Dedifferentiated amniotic fluid mesenchymal stem cell (primary cell): ENCODE data around the gene GALK2.
"Not testable (repeated sequence)": the region's sequence is repeated elsewhere in the genome, so short reads cannot be mapped to it uniquely, and the experiment has no call there.

Experiments used
- DNase-seq: peaks from one replicate; pipeline ENCODE4 v3.0.0-alpha.2; 2016; ENCODE audit errors: extremely low spot score

GALK2 gene

GRCh38 chr15:49164865-49165264 lies 5.2 kb upstream of the GALK2 start:
- no peak for DNase-seq

DNA sequence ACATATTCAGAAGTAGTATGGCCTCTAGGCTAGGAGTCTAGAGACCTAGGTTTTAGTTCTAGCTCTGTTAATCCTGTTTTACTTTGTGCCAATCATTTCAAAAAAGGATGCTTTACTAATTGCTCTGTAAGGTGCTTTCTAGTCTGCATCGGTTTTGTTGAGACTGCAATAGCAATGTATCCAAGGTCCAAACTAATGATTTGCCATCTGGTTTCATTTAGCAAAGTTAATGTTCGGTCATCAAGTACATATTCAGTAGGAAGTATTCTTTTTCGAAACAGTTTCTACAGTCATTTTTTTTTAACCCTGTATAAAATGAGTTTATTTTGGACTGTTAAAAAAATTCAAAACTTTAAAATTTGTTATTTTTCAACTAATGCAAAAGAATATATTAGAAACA lies 2.0 kb upstream of the GALK2 start:
- no peak for DNase-seq

GRCh38 chr15:49171790-49172189 lies 1.7 kb downstream of the GALK2 start:
- no peak for DNase-seq

DNA sequence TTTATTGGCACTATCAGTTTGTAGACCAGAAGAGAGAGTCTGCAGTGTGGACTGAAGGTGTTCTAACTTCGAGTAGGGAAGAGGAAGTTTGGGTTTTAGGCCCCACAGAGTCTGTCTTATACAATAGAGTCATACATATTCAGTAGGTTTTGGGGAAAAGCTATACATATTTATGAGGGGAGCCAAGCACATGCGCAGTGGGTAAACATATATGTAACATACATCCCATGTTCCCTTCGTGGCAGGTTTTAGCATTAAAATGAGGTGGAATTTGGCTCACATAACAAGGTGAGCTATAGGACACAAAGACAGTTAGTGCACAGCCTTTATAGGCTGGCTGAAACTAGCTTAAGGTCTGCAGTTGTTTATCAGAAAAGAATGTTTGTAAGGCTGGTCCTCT lies 4.9 kb downstream of the GALK2 start:
- DNase-seq = no peak

DNA sequence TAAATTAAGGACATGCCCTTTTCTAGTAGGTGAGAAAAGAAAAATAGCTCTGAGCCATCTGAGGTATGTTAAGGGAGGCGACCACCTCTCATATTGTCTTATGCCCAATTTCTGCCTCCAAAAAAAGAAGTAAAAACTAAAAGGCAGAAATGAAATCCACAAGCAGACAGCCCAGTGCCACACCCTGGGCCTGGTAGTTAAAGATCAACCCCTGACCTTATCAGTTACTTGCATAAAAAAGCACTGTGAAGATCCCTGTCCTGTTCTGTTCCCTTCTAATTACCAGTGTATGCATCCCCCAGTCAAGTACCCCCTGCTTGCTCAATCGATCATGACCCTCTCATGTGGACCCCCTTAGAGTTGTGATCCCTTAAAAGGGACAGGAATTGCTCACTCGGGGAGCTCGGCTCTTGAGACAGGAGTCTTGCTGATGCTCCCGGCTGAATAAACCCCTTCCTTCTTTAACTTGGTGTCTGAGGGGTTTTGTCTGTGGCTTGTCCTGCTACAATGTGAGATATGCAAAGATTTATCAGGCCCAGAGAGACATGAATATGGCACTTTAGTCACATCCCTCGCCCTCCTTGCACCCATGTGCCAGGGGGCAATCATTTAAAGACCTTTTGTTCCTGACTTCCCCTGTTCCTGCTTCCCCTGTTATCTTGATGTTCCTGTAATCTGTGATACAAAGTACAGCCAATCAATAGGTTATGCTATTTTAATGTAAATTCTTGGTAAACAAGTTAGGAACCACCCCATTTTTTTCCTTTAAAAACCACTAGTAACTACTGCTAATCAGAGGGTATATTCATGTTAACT lies 5.7 kb downstream of the GALK2 start:
- not testable (repeated sequence) for DNase-seq

GRCh38 chr15:49178497-49178896 lies 8.4 kb downstream of the GALK2 start:
- no peak for DNase-seq

- DNase-seq = no peak
Measured at GRCh38 chr15:49179433-49180190, 9.6 kb downstream of the GALK2 start.

DNA sequence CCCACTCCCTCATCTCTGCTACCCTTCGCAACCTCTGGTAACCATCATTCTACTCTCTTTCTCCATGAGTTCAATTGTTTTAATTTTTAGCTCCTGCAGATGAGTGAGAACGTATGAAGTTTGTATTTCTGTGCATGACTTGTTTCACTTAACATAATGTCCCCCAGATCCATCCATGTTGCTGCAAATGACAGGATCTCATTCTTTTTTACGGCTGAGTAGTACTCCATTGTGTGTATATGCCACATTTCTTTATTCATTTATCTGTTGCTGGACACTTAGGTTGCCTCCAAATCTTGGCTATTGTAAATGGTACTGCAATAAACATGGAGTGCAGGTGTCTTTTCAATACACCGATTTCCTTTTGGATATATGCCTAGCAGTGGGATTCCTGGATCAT lies 12.1 kb downstream of the GALK2 start:
- no peak for DNase-seq

DNA sequence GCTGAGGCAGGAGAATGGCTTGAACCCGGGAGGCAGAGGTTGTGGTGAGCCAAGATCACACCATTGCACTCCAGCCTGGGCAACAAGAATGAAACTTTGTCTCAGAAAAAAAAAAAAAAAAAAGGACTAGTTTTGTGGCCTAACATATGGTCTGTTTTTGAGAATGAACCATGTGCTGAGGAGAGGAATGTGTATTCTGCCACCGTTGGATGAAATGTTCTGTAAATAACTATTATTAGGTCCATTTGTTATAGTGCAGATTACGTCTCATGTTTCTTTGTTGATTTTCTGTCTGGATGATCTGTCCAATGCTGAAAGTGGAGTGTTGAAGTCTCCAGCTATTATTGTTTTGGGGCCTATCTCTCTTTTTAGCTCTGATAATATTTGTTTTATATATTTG lies 13.7 kb downstream of the GALK2 start:
- DNase-seq = not testable (repeated sequence)

GRCh38 chr15:49185473-49185872 lies 15.4 kb downstream of the GALK2 start:
- DNase-seq = no peak

- no peak for DNase-seq
Measured at GRCh38 chr15:49187549-49188245, 17.6 kb downstream of the GALK2 start.

- no peak for DNase-seq
Measured at GRCh38 chr15:49188933-49189332, 18.9 kb downstream of the GALK2 start.

DNA sequence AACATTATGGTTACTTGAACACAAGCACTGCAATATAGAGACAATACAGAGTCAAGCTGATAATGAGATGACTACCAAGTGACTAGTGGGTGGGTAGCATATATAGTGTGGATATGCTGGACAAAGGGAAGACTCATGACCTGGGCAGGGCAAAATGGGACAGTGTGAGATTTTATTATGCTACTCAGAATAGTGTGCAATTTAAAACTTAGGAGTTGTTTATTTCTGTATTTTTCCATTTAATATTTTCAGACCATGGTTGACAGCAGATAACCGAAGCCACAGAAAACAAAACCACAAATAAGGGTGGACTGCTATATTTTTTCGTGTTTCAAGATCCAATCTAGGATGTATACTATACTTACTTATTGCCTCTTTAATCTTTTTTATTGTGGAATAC lies 19.6 kb downstream of the GALK2 start:
- no peak for DNase-seq

GRCh38 chr15:49190586-49190985 lies 20.5 kb downstream of the GALK2 start:
- no peak for DNase-seq

GRCh38 chr15:49191892-49192291 lies 21.8 kb downstream of the GALK2 start:
- no peak for DNase-seq

DNA sequence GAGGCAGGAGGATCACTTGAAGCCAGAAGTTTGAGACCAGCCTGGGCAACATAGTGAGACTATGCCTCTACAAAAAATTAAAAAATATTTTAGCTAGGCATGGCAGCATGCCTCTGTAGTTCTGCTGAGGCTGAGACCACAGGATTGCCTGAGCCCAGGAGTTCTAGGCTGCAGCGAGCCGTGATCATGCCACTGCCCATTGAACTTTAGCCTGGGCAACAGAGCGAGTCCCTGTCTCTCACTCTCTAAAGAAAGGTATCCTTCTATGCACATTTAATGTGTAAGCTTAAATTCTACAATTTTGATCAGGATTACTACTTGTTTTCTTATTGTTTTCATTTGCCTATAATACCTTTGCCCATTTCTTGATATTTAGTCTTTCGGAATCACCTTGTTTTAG lies 26.8 kb downstream of the GALK2 start:
- DNase-seq = no peak

DNA sequence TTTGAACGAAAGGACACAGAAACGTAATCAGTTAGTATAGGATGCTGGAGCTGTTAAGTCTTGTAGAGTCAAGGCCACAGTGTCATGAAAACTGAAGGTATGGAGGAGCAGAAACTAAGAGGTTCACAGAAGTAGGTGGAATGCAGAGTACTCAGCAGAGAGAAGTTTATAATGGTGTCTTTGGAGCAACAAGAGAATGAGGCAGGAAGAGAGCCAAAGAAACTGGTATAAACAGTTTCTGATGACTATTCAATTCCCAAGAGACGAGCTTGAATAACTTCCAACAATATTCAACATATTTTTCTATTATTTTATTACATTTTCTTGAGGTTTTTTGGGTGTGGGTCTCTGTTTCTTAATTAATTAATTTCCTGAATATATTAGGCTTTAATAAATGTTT lies 29.6 kb downstream of the GALK2 start:
- no peak for DNase-seq

GRCh38 chr15:49200347-49200746 lies 30.3 kb downstream of the GALK2 start:
- DNase-seq = no peak

DNA sequence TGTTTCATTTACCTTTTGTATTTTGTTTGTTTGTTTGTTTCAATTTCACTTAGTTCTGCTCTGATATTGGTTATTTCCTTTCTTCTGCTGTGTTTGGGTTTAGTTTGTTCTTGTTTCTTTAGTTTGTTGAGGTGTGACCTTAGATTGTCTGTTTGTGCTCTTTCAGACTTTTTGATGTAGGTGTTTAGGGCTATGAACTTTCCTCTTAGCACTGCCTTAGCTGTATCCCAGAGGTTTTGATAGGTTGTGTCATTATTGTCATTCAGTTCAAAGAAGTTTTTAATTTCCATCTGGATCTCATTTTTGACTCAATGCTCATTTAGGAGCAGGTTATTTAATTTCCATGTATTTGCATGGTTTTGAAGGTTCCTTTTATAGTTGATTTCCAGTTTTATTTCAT lies 38.1 kb downstream of the GALK2 start:
- DNase-seq = not testable (repeated sequence)

GRCh38 chr15:49212897-49213296 lies 42.9 kb downstream of the GALK2 start:
- no peak for DNase-seq

DNA sequence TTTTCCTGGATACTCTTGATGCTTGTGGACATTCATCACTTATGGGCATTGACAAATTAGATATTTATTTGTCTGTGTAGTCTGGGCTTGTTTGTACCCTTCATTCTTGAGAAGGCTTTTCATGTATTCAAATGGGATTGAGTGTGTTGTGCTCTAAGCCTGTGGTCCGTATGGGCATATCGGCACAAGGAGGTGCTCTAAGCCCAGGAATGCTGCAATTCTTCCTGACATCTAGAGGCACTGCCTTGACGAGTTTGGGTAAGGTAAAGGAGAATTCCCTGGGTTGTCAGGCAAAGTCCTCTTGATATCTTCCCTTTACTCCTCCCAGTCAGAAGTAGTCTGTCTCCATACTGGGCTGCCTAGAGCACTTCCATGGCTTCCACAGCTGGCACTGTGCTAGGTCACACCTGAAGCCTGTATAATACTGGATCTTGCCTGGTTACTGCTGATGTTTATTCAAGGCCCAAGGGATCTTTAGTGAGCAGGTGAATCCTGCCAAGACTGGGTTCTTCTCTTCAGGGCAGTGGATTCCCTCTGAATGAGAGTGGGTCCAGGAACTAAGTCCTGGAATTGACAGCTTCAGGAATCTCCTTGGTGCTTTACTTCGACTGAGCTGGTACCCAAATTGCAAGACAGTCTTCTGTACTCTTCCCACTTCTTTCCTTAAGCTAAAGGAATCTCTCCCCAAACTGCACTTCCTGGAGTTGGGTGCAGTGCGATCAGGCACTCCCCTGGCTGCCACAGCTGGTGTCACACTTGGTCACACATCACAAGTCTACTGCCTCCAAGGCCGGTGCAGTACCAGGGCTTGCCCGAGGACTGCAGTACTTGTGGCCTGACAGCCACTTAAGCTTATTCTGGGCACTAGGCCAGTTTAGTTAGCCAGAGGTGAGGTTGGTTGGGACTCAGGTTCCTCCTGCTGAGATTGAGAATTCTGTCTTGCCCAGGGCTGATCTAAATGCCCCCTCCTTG lies 46.0 kb downstream of the GALK2 start:
- no peak for DNase-seq
